Lung microvascular endothelial cell (primary cell): ENCODE measurements around the gene RC3H1. TPM values are rescaled to one million over a fixed set of nuclear protein-coding genes. Genes with fewer than 3 reads are reported as not detected.

ENCODE experiments used
- DNase-seq, 2 donors: peaks; one replicate each; pipeline versions ENCODE4 v3.0.0 to v3.0.0-alpha.2; 2010; ENCODE audit warnings: low read depth in 2 of 2
- total RNA-seq: library from RNA; depleted of rRNA; stranded (reverse); fragments of >200 nt; gene quantifications from 2 replicates; pipeline ENCODE4 v1.2.1, GENCODE V29; 2014

The RC3H1 gene
- total RNA-seq, 1 donor from 2014 or later, result 12.5 TPM

DNA sequence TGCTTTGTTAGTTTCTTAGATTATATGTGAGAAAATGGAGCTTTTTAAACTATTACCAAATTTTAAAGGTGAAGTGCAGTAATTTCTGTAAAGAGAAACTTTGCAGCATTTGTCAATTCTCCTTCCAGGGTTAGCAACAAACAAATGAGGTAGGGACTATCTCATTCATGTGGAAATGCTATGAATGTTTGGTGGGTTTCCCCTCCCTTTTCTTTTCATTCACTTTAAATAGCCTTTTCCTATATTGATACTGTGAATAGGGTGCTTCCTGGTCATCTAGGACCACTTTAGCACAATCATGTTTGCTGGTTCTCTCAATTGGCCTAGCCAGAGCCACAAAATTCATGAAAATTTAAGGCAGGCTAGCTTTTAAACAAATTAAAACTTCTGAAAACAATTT, 133.4 kb downstream of the RC3H1 start:
- DNase-seq, result no peak

DNA sequence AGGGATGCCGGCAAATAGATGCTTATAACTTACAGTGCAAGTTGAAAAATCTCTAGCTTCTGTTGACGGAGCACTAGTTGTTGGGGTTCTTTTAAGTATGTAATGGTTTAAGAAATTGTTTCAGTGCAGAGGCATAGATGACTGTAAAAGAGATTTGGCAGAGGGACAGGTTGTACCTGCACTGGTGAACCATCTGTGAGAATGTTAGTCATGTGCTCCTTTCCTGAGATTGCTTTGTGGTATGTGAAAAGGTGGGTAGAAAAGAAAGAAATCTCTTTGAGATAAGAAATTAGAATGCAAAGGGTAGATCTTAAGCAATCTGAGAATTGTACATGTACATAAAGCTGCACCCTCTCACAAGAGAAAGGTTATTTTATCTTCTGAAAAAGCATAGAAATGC, 134.5 kb downstream of the RC3H1 start:
- DNase-seq, result no peak

GRCh38 chr1:173886746-173887611, 135.2 kb downstream of the RC3H1 start:
- no peak for DNase-seq

DNA sequence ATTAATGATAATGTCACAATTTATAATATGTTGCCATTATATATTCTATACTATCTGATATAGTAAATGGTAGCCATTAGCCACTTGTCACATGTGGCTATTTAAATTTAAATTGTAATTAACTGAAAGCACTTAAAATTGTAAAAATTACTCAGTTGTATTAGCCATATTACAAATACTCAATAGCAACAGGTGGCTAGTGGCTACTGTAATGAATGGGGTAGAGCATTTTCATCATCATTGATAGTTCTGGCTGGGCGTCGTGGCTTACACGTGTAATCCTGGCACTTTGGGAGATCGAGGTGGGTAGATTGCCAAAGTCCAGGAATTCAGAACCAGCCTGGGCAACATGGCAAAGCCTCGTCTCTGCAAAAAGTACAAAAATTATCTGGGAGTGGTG, 137.5 kb downstream of the RC3H1 start:
- no peak for DNase-seq

Other genes starting within 250 kb of the RC3H1 start
- gene DARS2, start 197.7 kb downstream of the RC3H1 start, total RNA-seq, result 8.9 and 10.2 TPM in 2 replicates
- 4.8 and 8.7 TPM in 2 replicates for gene CENPL, start 197.5 kb downstream of the RC3H1 start, total RNA-seq
- 281 and 362 TPM in 2 replicates for gene GAS5, start 154.4 kb downstream of the RC3H1 start, total RNA-seq
- gene ZBTB37, start 154.0 kb downstream of the RC3H1 start, total RNA-seq, result 2.2 and 4.4 TPM in 2 replicates
- not detected in 2 replicates for gene SERPINC1, start 105.0 kb downstream of the RC3H1 start, total RNA-seq
- 17.9 and 27.0 TPM in 2 replicates for gene RABGAP1L, start 137.2 kb upstream of the RC3H1 start, total RNA-seq